ENCODE data around the gene CAMK1D.
A peak's percentile ranks its signal among the peaks of the same experiment; 100 is the strongest.
"Not testable (repeated sequence)": the region's sequence is repeated elsewhere in the genome, so short reads cannot be mapped to it uniquely, and the experiment has no call there.

CAMK1D gene

GRCh38 chr10:12350167-12350872 lies 973 bp downstream of the CAMK1D start:
- H3K36me3 Mint-ChIP-seq (ENCODE audit: low read depth): peaks cover 5% of the 10 kb centered on the region
- no peaks in the 10 kb centered on the region for H3K9me3 Mint-ChIP-seq
- peaks cover 4% of the 10 kb centered on the region for H3K27me3 Mint-ChIP-seq
- DNase-seq (peak; percentile 43), ATAC-seq (peak; percentile 40)
- peak overlapping the region; percentile 96 for H3K4me3 Mint-ChIP-seq
- peak overlapping the region; percentile 92 for H3K27ac Mint-ChIP-seq
- H3K4me1 Mint-ChIP-seq: peaks cover 55% of the 10 kb centered on the region

GRCh38 chr10:12350925-12351324 lies 1.6 kb downstream of the CAMK1D start:
- Mint-ChIP-seq H3K27ac (peak overlapping the region; percentile 92), H3K4me1 (peaks cover 59% of the 10 kb centered on the region), H3K36me3 (ENCODE audit: low read depth) (peaks cover 5% of the 10 kb centered on the region), H3K27me3 (peaks cover 4% of the 10 kb centered on the region), H3K4me3 (peak overlapping the region; percentile 96), H3K9me3 (no peaks in the 10 kb centered on the region)
- no peak for ATAC-seq
- peak; percentile 19 for DNase-seq

DNA sequence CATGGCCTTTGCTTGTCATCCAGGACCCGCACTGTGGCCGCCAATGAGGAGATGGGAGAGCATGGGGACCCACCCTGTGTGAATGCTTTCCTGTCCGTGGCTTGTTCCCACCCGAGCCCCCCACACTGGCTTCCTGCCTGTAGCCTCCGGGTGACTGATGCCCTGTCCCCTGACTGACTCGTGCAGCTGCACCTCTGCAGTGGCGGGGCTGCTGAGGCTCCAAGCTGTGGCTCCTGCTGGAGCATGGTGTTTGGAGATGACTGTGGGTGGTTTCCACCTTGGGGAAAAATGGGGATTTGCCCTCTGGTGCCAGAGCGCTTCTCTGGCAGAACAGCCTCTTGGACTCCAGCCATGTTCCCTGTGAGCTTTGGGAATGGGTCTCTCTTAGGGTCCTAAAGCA lies 2.1 kb downstream of the CAMK1D start:
- H3K27me3 Mint-ChIP-seq: peaks cover 4% of the 10 kb centered on the region
- no peak overlapping the region for H3K27ac Mint-ChIP-seq
- peaks cover 60% of the 10 kb centered on the region for H3K4me1 Mint-ChIP-seq
- H3K4me3 Mint-ChIP-seq: peak overlapping the region; percentile 96
- no peaks in the 10 kb centered on the region for H3K9me3 Mint-ChIP-seq
- peak; percentile 37 for DNase-seq
- peaks cover 5% of the 10 kb centered on the region for H3K36me3 Mint-ChIP-seq (ENCODE audit: low read depth)
- ATAC-seq: no peak

DNA sequence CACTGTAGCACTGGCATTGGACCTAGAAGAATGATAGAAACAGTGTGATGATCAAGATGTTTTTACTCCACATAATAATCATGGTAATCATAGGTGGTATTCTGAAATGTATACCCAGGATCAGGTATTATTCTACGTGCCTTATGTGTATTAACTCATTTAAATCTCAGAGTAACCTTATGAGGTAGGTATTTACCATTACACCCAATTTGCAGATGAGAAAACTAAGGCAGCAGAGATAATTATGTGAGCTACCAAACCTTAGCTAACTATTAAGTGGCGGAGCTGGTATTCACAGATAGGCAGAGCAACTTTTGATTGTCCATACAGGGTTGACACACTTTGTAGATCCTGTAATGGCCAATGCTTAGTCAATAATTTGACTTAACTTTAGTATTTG lies 2.5 kb downstream of the CAMK1D start:
- H3K27me3 Mint-ChIP-seq: peaks cover 3% of the 10 kb centered on the region
- H3K4me1 Mint-ChIP-seq: peaks cover 60% of the 10 kb centered on the region
- no peak for ATAC-seq
- DNase-seq: no peak
- H3K4me3 Mint-ChIP-seq: peak overlapping the region; percentile 96
- no peaks in the 10 kb centered on the region for H3K9me3 Mint-ChIP-seq
- no peak overlapping the region for H3K27ac Mint-ChIP-seq
- peaks cover 5% of the 10 kb centered on the region for H3K36me3 Mint-ChIP-seq (ENCODE audit: low read depth)

- H3K36me3 Mint-ChIP-seq (ENCODE audit: low read depth): peaks cover 5% of the 10 kb centered on the region
- DNase-seq (no peak), ATAC-seq (peak; percentile 23)
- H3K27ac Mint-ChIP-seq: no peak overlapping the region
- no peaks in the 10 kb centered on the region for H3K27me3 Mint-ChIP-seq
- H3K4me1 Mint-ChIP-seq: peaks cover 59% of the 10 kb centered on the region
- H3K4me3 Mint-ChIP-seq: no peak overlapping the region
- H3K9me3 Mint-ChIP-seq: no peaks in the 10 kb centered on the region
These were observed 4.3 kb downstream of the CAMK1D start for GRCh38 chr10:12353399-12354242.

DNA sequence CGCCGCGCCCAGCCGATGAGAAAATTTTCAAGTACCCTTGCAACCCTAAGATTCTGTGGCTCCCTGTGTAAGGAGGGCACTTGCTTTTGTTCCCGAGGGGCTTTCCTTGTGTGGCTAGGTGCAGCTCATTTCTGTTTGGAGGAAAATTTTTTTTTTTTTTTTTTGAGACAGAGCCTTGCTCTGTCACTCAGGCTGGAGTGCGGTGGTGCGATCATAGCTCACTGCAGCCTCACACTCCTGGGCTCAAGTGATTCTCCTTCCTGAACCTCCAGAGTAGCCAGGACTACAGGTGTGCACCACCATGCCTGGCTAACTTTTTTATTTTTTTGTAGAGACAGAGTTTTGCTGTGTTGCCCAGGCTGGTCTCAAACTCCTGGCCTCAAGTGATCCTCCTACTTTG lies 5.3 kb downstream of the CAMK1D start:
- ATAC-seq; H3K27ac Mint-ChIP-seq; H3K9me3 Mint-ChIP-seq; DNase-seq; H3K4me3 Mint-ChIP-seq; H3K36me3 Mint-ChIP-seq (ENCODE audit: low read depth); H3K27me3 Mint-ChIP-seq: not testable (repeated sequence)
- H3K4me1 Mint-ChIP-seq: peaks cover 70% of the 10 kb centered on the region

GRCh38 chr10:12355384-12355783 lies 6.0 kb downstream of the CAMK1D start:
- peak overlapping the region; percentile 41 for H3K27ac Mint-ChIP-seq
- H3K27me3 Mint-ChIP-seq: no peaks in the 10 kb centered on the region
- H3K4me1 Mint-ChIP-seq: peaks cover 66% of the 10 kb centered on the region
- peaks cover 1% of the 10 kb centered on the region for H3K36me3 Mint-ChIP-seq (ENCODE audit: low read depth)
- H3K9me3 Mint-ChIP-seq: no peaks in the 10 kb centered on the region
- no peak for DNase-seq
- no peak for ATAC-seq
- H3K4me3 Mint-ChIP-seq: no peak overlapping the region

- no peak overlapping the region for H3K4me3 Mint-ChIP-seq
- H3K36me3 Mint-ChIP-seq (ENCODE audit: low read depth): no peaks in the 10 kb centered on the region
- ATAC-seq (no peak), DNase-seq (no peak)
- no peak overlapping the region for H3K27ac Mint-ChIP-seq
- H3K9me3 Mint-ChIP-seq: no peaks in the 10 kb centered on the region
- no peaks in the 10 kb centered on the region for H3K27me3 Mint-ChIP-seq
- peaks cover 58% of the 10 kb centered on the region for H3K4me1 Mint-ChIP-seq
These were observed 8.3 kb downstream of the CAMK1D start for GRCh38 chr10:12357525-12358151.

DNA sequence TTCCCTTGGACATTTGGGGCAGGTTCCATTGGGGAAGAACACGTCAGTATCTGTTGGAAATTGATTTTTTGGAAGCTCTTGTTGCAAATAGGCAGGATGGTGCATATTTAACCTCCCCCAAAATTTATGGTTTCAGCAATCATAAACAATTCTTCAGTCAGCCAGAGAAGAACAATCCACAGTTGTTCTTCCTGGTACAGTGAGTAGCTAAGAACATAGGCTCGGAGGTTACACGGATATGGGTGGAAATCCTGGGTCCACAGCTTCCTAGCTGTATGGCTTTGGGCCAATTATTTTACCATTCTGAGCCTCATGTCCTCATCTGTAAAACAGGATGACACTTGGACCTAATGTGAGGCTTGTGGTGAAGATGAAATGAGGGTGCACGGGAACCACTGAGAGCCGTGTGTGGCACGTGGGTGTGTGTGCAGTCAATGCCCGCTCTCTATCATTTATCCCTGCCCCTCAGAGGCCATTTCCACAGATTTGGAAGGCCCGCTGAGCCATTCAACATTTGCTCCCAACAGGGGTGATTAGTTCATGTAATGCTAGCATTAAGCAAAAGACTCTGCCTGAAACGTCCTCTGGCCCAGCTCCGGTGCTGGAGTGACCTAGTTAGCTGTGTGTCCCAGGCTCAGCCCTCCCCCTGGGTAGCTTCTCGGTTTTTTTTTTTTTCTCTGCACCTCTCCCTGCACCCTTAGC lies 9.7 kb downstream of the CAMK1D start:
- ATAC-seq (peak; percentile 77), DNase-seq (peak; percentile 16)
- H3K36me3 Mint-ChIP-seq (ENCODE audit: low read depth): no peaks in the 10 kb centered on the region
- no peak overlapping the region for H3K27ac Mint-ChIP-seq
- peaks cover 50% of the 10 kb centered on the region for H3K4me1 Mint-ChIP-seq
- H3K27me3 Mint-ChIP-seq: no peaks in the 10 kb centered on the region
- H3K9me3 Mint-ChIP-seq: no peaks in the 10 kb centered on the region
- H3K4me3 Mint-ChIP-seq: no peak overlapping the region

DNA sequence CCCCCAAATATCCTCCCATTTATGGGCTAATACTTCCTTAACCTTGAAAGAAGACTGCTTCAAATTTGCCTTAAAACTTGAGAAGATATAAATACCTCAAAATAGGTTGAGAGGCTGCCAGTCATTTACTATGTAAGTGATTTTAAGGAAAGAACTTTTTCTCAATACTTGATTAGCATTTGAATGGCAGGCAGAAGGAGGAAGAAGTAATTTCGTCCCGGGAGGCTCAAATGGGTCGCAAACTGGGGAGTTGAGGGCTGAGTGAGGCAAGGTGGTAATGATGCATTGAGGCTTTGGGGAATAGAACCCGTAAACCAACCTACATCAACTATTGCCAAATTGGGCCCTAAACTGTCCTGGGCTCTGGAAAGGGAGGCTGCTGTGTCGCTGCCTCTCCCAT lies 11.1 kb downstream of the CAMK1D start:
- peaks cover 46% of the 10 kb centered on the region for H3K4me1 Mint-ChIP-seq
- ATAC-seq: no peak
- no peak overlapping the region for H3K27ac Mint-ChIP-seq

DNA sequence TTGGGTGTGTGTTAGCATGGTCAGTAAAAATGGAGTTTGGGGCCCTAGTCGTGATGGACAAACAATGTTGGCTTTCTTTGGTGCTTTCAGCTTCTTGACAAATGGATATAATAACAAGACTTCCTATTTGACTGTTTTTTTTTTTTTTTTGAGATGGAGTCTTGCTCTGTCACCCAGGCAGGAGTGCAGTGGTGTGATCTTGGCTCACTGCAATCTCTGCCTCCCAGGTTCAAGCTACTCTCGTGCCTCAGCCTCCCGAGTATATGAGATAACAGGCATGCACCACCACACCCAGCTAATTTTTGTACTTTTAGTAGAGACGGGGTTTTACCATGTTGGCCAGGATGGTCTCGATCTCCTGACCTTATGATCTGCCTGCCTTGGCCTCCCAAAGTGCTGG lies 11.8 kb downstream of the CAMK1D start:
- H3K4me3 Mint-ChIP-seq; ATAC-seq; DNase-seq; H3K9me3 Mint-ChIP-seq; H3K27ac Mint-ChIP-seq; H3K27me3 Mint-ChIP-seq; H3K36me3 Mint-ChIP-seq (ENCODE audit: low read depth): not testable (repeated sequence)
- peaks cover 49% of the 10 kb centered on the region for H3K4me1 Mint-ChIP-seq

More for the DNA sequence above, 11.1 kb downstream of the CAMK1D start:
- Mint-ChIP-seq H3K9me3 (no peaks in the 10 kb centered on the region), H3K4me3 (no peak overlapping the region), H3K27me3 (no peaks in the 10 kb centered on the region), H3K36me3 (ENCODE audit: low read depth) (peaks cover 3% of the 10 kb centered on the region)
- no peak for DNase-seq

GRCh38 chr10:12364559-12364958 lies 15.2 kb downstream of the CAMK1D start:
- Mint-ChIP-seq H3K27me3 (no peaks in the 10 kb centered on the region), H3K4me3 (no peak overlapping the region), H3K4me1 (peaks cover 35% of the 10 kb centered on the region), H3K9me3 (no peaks in the 10 kb centered on the region), H3K36me3 (ENCODE audit: low read depth) (peaks cover 8% of the 10 kb centered on the region), H3K27ac (no peak overlapping the region)
- DNase-seq: no peak
- ATAC-seq: no peak

- Mint-ChIP-seq H3K9me3 (no peaks in the 10 kb centered on the region), H3K27ac (no peak overlapping the region), H3K27me3 (no peaks in the 10 kb centered on the region), H3K4me3 (no peak overlapping the region), H3K36me3 (ENCODE audit: low read depth) (peaks cover 10% of the 10 kb centered on the region), H3K4me1 (peaks cover 26% of the 10 kb centered on the region)
- ATAC-seq: no peak
- no peak for DNase-seq
These were observed 17.9 kb downstream of the CAMK1D start for GRCh38 chr10:12367272-12367671.

- H3K4me3 Mint-ChIP-seq: no peak overlapping the region
- no peaks in the 10 kb centered on the region for H3K27me3 Mint-ChIP-seq
These were observed 20.6 kb downstream of the CAMK1D start for GRCh38 chr10:12369982-12370381.

More at GRCh38 chr10:12369982-12370381, 20.6 kb downstream of the CAMK1D start:
- H3K27ac Mint-ChIP-seq: no peak overlapping the region
- no peaks in the 10 kb centered on the region for H3K9me3 Mint-ChIP-seq
- no peak for DNase-seq
- H3K4me1 Mint-ChIP-seq: peaks cover 18% of the 10 kb centered on the region
- no peak for ATAC-seq
- H3K36me3 Mint-ChIP-seq (ENCODE audit: low read depth): peaks cover 7% of the 10 kb centered on the region

All from activated naive CD8-positive, alpha-beta T cell treated with anti-CD3 and anti-CD28 coated beads, Interleukin-2, amount 50 U/mL, for 24 hours (primary cell).